Endothelial cell (in vitro differentiated cells): ENCODE results near the gene MOCS3. TPM values are rescaled to one million over a fixed set of nuclear protein-coding genes. Genes with fewer than 3 reads are reported as not detected.

ENCODE experiments used
- DNase-seq: peaks from one replicate; pipeline ENCODE4 v3.0.0; 2021; ENCODE audit warnings: low spot score
- H3K27ac Mint-ChIP-seq: one replicate; pipeline ENCODE4 v1.8.0; 2021; ENCODE audit warnings: mixed read lengths, inconsistent platforms; ENCODE audit not compliant: unreplicated experiment
- H3K27me3 Mint-ChIP-seq: one replicate; pipeline ENCODE4 v1.8.0; 2021; ENCODE audit warnings: mild to moderate bottlenecking, moderate library complexity, mixed read lengths, inconsistent platforms; ENCODE audit not compliant: unreplicated experiment
- H3K36me3 Mint-ChIP-seq: one replicate; pipeline ENCODE4 v1.8.0; 2021; ENCODE audit warnings: mild to moderate bottlenecking, low read depth, mixed read lengths, inconsistent platforms; ENCODE audit not compliant: unreplicated experiment
- H3K4me1 Mint-ChIP-seq: one replicate; pipeline ENCODE4 v1.8.0; 2021; ENCODE audit warnings: mild to moderate bottlenecking, mixed read lengths, inconsistent platforms; ENCODE audit not compliant: unreplicated experiment
- H3K4me3 Mint-ChIP-seq: one replicate; pipeline ENCODE4 v1.8.0; 2021; ENCODE audit warnings: mild to moderate bottlenecking, mixed read lengths, inconsistent platforms; ENCODE audit not compliant: unreplicated experiment
- H3K9me3 Mint-ChIP-seq: one replicate; pipeline ENCODE4 v1.8.0; 2021; ENCODE audit warnings: mixed read lengths, inconsistent platforms; ENCODE audit not compliant: unreplicated experiment
- total RNA-seq: library from RNA; stranded (reverse); fragmentation: NEBNext Ultra II Directional; extraction: Animal tissue kit (Norgen Biotek cat#: 25700); gene quantifications from one replicate; pipeline ENCODE4 v1.2.1, GENCODE V29; 2021; ENCODE audit not compliant: unreplicated experiment
- TF ChIP-seq, protein P1 (sequence below): fragments of 200-600 bp; sonication (generic); IDR thresholded peaks from one replicate; pipeline ENCODE4 v1.5.0; 2021; ENCODE audit warnings: antibody characterized with exemption; ENCODE audit not compliant: unreplicated experiment

The MOCS3 gene
- total RNA-seq, 1 donor from 2014 or later: 6.3 TPM

DNA sequence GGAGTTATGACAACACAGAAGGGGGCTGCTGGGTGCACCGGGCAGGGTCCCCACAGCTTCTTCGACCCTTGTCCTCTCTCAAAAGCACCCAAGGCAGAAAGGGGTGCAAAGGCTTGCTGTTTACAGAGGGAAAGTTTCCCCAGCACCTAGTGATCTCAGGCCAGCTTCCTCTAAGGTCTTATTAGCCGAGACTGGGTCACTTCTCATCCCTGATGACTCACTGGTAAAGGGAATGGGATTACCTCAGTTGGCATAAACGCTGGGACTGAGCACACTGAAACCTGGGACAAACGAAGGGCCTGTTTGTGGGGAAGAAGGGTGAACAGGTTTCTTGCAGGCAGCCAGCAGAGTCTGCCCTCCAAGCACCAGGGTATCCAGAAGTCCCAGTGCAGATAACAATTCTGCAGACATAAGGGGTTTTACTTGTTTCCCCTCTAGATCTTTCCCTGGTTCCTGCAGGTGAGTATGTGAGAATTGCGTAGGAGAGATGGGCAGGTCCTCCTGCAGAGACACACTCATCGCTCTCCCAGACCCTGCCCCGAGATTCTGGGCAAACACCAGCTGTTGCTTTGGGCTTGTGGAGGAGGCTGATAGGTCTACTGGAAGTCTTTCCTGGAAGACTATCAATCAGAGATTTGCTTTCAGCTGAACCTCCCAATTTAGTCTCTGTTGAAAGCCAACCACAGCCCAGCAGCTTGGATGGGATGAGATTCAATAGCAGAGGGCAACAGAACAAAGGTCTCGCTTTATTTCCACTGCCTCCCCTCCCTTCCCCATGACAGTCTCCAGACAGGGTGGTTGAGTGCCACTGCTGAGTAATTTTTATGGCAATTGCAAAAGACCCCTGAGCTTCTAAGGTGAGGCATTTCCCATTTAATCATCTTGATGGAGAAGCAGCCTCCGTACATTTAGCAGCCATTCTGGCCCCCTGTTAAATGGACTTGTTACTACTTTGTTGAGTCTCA lies 38.6 kb downstream of the MOCS3 start:
- DNase-seq: no peak
- peaks cover 3% of the 10 kb centered on the region for H3K27me3 Mint-ChIP-seq
- H3K9me3 Mint-ChIP-seq: no peaks in the 10 kb centered on the region
- TF ChIP-seq, protein P1, sequence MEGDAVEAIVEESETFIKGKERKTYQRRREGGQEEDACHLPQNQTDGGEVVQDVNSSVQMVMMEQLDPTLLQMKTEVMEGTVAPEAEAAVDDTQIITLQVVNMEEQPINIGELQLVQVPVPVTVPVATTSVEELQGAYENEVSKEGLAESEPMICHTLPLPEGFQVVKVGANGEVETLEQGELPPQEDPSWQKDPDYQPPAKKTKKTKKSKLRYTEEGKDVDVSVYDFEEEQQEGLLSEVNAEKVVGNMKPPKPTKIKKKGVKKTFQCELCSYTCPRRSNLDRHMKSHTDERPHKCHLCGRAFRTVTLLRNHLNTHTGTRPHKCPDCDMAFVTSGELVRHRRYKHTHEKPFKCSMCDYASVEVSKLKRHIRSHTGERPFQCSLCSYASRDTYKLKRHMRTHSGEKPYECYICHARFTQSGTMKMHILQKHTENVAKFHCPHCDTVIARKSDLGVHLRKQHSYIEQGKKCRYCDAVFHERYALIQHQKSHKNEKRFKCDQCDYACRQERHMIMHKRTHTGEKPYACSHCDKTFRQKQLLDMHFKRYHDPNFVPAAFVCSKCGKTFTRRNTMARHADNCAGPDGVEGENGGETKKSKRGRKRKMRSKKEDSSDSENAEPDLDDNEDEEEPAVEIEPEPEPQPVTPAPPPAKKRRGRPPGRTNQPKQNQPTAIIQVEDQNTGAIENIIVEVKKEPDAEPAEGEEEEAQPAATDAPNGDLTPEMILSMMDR: no peak
- no peak overlapping the region for H3K4me3 Mint-ChIP-seq
- H3K4me1 Mint-ChIP-seq: no peaks in the 10 kb centered on the region
- no peaks in the 10 kb centered on the region for H3K36me3 Mint-ChIP-seq
- H3K27ac Mint-ChIP-seq: no peak overlapping the region

DNA sequence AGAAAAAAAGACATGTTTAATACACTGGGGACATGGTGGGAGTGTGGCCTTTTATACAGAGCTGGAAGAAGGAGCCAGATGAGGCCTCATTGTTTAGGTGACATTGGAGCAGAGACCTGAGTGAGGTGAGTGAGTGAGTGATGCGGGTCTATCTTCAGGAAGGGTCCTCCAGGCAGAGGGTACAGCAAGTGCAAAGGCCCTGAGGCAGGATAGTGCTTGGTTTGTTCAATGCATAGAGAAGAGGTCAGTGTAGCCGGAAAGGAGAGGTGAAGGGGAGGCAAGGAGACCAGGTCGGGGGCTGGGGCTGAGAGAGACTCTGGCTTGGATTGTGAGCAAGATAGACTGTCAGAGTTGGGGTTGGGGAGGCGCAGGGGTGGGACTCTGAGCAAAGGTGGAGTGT lies 40.7 kb downstream of the MOCS3 start:
- no peak for DNase-seq
- Mint-ChIP-seq H3K4me3 (no peak overlapping the region), H3K27ac (no peak overlapping the region), H3K36me3 (peaks cover 4% of the 10 kb centered on the region), H3K4me1 (no peaks in the 10 kb centered on the region), H3K9me3 (no peaks in the 10 kb centered on the region), H3K27me3 (peaks cover 6% of the 10 kb centered on the region)
- TF ChIP-seq, protein P1: no peak

DNA sequence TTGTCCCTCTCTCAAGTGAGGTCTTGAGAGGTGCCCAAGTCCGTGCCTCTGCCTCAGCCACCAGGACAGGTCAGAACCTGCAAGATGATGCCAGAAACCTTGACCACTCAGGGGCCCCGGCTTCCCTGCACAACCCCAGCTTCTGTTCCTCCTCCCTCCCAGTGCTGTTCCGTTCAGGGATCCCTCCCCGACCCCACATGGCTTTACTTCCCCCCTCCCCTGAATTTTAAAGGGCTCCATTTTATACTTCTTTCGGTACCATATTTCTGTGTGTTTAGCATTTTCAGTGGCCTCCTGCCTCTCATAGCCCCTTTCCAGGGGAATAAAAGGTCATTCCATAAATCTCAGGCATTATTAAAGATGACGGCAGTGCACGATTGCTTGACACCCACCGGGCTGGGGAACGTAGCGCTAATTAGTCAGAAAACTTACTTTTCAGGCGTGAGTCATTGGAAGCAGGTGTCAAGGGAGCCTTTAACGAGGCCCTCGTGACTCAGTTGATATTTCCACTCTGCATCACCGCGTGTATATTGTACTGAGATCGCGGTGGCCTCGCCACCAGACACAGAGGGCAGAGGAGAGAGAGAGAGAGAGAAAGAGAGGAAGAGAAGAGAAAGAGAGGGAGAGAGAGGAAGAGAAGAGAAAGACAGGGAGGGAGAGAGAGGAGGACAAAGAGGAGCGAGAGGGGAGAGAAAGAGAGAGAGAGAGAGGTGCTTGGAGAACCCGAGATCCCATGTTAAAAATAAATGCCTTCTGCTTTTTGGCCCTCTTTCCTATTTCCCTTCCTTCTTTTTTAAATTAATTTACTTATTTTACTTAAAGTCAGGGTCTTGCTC lies 43.0 kb downstream of the MOCS3 start:
- Mint-ChIP-seq H3K4me3 (no peak overlapping the region), H3K4me1 (no peaks in the 10 kb centered on the region), H3K27me3 (peaks cover 13% of the 10 kb centered on the region), H3K9me3 (no peaks in the 10 kb centered on the region), H3K27ac (no peak overlapping the region), H3K36me3 (peaks cover 10% of the 10 kb centered on the region)
- DNase-seq: no peak
- TF ChIP-seq, protein P1: no peak

DNA sequence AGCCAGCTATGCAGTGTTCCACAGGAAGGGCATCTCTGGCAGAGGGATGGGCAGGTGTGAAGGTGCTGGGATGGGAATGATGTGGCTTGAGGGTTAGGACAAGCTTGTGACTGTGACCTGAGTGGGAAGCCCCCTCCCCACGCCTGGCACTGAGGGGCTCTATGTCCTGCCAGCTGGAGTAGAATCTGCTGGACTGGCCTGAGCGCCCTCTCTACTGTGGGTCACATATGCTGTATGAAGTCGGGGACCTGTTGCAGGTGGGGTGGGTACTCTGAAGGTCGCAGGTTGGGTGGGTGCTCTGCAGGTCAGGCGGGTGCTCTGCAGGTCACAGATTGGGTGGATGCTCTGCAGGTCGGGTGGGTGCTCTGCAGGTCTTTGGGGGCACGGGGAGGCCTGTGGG lies 44.0 kb downstream of the MOCS3 start:
- no peak overlapping the region for H3K27ac Mint-ChIP-seq
- H3K9me3 Mint-ChIP-seq: no peaks in the 10 kb centered on the region
- TF ChIP-seq, protein P1: no peak
- peaks cover 10% of the 10 kb centered on the region for H3K36me3 Mint-ChIP-seq
- H3K27me3 Mint-ChIP-seq: peaks cover 13% of the 10 kb centered on the region
- H3K4me3 Mint-ChIP-seq: no peak overlapping the region
- no peak for DNase-seq
- H3K4me1 Mint-ChIP-seq: no peaks in the 10 kb centered on the region
